Effector CD4-positive, alpha-beta T cell (primary cell): ENCODE measurements around the gene PNP.
"Not testable (repeated sequence)": the region's sequence is repeated elsewhere in the genome, so short reads cannot be mapped to it uniquely, and the experiment has no call there.

Experiments used
- DNase-seq: peaks from one replicate; pipeline ENCODE4 v3.0.0-alpha.2; 2020
- total RNA-seq: gene quantifications from one replicate; lab custom pipeline; 2026; lab: John Stamatoyannopoulos, UW

The PNP gene
- total RNA-seq = 262 reads per million, percentile 94 among the genes with 10 or more reads in this experiment

DNA sequence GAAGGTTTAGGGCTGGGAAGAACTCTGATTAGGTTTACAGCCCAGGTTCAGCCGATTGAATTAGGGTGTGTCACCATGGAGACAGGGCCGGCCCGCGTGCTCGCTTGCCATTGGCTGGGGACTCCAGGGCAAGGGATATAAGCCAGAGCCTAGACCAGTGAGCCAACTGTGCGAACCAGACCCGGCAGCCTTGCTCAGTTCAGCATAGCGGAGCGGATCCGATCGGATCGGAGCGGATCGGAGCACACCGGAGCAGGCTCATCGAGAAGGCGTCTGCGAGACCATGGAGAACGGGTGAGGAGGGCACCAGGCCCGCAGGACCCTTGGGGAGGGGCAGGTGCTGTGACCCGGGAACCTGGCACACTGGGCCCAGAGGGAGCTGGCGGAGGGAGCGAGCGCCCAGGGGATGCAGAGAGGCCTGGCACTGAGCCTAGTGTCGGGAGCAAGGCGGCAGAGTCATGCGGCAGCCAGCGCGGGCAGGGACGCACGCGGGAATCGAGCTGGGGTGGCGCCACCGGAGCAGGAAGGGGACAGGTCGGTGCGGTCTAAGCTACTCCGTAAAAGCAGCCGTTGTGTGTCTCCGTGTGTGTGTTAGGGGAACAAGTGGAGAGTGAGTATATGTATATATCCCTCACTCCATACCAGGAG lies at the start of gene PNP:
TSS of gene PNP (plus strand) at position 165 of the 648 bp plus-strand sequence. CDS start at position 284, 119 bp downstream.
- DNase-seq = peak; percentile 85

DNA sequence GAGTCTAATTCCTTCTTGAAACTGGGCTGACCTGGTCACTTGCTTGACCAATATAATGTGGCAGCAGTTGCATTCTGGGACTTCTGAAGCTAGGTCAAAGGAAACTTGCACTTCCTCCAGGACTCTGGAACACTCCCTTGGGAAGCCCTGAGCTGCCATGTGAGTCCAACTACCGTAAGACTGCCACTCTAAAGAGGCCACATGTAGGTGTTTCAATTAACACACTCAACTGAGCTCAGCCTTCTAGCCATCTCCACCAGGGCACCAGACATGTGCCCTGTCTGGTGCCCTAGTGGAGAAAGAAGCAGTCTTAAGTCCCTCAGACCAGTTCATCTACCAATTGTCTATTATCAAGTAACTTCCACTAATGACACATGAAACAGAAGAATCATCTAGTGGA lies 49.8 kb upstream of the PNP start:
- DNase-seq = no peak

DNA sequence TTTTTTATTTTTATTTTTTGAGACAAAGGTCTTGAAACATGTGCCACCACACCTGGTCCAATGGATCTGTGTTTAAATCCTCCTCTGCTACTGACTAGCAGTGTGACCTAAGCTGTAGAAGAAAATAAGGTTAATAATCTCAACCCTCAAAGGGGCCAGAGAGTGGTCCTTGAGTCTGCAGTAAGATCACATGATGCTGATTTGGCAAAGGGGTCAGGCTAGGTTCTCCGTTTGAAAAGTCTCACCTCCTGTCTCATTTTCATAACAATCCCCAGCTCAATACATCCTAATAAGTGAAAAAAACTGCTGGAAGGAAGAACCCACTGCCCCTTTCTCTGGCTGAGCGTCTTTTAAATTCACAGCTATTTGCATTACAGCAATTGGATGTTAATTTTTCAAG lies 47.9 kb upstream of the PNP start:
- no peak for DNase-seq

DNA sequence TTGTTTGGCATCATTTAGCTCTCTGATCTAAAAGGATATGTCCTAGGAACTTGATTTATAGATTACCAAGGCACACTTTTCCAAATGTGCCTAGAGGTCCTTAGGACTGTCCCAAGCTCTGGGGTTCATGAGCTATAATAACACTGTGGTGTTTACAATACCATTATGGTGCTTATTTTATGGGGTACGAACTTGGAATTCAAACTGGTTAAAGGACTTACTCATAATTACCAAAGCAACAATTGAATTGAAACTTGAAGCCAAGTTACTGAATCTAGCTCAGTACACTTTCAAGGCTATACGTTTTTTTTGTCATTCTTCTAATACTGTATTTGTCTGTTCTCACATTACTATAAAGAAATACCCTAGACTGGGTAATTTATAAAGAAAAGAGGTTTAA lies 46.3 kb upstream of the PNP start:
- DNase-seq = no peak

DNA sequence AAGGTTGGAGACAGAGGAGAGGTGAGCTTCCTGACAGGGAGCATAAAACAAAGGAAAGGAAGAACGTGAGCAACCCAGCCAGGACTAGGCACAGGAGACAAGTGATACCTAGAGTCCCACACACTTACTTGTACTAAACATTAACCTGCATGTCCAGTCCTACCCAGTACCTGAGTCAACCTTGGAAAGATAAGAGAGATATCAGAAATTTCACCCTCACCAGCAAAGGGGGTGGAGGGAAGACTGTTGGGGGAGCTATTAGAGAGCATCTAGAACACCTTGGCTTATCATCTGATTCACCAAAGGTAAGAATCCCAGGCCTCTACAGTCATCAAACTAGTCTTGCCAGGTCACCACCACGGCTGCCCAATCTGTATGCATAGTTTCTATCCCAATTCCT lies 44.4 kb upstream of the PNP start:
- no peak for DNase-seq

DNA sequence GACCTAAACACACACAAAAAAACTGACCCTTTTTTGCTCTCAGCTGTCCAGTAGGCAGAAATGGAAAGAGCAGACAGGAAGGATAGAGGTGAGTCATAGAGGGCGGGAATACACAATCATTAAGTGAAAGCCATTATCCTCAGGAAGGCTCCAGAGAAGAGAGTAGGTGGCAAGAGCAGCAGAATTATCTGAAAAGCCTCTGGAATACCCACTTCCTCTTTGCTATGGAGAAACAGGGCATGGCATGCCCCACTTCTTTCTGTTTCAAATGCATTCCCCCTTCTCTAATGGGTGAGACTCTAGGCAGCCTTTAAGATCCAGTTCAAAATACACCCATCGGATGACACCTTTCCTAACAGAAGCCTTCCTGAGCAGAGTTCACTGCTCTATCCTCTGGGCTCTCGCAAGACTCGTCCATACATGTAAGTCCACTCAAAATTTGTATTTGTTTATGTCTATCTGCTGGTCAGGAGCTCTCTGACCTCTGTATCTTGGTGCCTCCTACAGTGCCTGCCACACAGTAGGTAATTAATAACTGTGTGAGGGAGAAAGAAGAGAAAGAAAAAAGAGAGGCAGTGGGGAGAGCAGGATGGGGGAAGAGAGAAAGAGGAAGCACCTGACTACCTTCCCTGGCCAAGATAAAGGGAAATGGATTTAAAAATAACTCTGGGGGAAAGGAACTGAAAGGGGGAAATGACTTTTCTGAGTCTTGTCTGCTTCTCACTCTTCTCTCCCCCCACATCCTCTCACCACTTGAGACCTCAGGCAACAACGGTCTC lies 41.8 kb upstream of the PNP start:
- DNase-seq = no peak

DNA sequence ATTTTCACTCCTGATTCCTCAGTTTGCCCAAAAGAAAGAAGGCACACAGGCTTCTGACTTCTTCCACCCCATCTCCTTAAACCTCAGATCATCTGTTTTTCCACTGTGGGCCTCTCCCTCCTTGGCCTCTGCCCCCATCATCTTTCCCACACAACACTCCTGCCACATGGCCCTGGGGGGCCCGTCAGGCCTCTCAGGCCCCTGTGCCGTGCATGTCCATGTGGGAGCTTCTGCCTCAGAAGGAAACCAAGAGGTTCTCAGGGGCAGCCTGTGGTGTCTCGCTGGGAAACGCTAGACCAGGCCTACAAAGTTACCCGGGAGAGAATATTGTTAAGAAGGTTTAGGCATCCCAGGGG lies 41.2 kb upstream of the PNP start:
- DNase-seq = no peak

DNA sequence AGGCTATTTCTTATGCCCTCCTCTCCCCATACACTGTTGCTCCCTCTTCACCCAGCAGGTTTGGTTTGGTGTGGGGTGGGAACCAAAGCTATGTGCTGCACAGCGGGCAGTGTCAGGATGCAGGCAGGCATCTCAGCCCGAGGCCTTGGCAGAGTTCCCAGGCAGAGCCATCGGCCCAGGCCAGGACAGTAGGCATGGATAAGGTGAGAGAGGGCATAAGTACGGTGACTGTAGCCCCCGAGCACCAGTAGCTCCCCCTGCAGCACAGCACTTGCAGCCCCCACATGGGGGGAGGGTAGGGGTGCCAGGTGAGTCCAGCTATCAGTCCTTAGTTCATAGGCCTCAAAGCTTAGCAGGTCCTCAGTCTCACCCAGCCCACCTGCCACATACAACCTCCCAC lies 40.4 kb upstream of the PNP start:
- no peak for DNase-seq

DNA sequence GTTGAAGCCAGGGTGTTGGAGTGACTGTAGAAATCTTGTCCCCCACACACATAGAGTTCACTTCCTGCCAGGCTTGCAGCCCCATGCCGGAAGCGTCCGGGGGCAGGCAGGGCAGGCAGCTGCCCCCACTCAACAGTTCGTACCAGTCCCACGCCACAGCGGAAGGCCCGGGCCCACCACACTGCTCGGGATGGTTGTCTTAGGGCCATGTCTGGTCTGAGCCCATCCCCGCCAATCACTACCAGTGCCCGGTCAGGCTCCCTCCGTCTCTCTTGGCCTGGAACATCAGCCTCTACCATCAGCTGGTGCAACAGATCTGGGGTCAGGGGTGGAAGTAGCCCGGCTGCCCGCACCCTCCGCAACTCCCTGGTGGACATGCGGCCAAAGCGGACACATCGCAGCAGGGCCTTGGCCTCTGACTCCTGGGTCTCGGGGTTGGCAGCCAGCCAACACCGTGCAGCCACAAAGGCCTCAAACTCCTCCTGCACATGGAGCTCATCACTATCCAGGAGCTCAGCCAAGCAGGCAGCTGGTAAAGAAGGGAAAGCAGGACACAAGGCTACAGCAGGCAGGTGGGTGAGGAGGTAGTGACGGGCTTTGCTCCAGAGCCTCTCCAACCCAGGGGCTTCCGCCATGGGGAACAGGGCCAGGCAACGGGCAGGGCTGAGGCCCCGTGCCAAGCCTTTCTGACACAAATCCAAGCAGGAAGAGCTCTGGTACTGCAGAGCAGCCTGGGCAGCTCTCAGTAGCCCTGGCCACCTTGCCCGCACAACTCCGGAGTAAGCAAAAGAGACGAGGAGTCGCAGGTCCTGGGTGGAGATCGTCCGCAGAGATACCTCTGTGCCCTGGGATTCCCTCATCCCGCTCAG lies 39.2 kb upstream of the PNP start:
- DNase-seq = no peak

DNA sequence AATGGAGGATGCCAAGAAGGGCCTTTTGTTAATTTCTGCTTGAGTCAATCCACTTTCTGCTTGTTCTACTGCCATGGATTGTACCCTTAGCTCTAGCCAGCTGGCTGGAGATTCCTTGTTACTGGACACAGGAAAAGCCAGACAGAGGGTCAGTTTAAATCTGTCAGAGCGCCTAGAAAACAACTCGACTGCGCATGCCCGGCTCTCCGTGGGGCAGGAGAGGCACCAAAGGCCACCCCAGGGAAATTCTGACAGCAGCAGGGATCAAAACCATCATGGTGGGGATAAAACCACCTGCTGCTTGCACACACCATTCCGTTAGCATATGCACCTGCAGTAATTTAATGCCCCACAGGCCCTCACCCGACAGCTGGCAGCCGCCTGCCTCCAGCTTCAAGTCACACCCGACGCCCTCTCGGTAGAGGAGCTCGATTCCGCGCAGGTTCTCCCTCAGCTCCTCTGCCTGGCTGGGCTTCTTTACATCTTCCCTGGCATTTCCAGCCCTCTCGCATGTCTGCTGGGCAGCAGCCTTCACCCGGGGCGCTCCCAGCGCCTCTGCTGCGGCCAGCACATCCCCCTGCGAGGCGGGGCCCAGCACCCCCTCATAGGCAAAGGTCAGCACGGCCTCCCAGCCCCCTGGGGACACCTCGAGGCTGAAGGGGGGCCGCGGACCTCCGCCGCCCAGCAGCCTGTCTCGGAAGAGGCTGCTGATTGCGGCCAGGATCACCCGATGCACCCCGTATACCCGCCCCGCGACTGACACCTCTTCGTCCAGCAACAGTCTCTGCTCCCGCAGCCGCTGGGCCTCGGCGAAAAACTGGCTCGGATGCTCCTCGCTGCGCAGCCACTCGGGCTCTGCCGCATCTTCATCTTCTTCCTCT lies 34.3 kb upstream of the PNP start:
- DNase-seq = no peak

DNA sequence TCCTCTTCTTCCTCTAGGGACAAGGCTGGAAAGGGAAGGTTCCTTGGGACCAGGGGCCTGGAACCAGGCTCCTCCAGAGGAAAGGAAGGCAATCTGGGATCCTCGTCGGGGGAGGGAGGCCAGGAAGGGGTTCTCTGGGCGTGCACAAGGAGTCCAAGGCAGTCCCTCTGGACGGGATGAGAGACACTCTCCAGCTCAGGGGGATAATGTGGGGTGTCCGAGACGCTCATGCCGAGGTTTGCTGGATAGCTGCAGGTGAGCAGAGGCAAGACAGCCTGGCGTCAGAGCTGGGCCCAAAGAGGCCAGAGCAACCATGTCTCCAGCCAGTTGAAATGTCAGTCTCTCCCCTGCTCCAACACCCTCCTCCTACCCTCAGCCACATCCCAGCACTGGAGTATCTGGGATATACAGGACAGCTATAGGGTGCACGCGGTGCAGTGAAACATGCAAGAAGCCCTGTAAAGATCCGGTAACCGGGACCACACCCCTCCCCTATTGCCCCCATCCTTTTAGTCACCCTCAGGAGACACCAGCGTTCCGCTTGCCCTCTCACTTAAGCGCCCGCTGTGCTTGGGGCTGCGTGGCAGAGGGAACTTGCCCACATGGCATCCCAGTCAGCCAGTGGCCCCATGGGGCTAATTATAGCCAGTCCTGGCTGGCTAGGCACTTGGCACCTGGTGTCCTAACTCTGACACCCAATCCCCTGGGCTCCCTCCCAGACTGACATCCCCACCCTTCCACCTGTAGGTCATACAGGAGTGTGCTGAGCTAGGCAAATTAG lies 33.4 kb upstream of the PNP start, which contains the start of gene KLHL33:
TSS of gene KLHL33 (minus strand) at position 585 of the 781 bp plus-strand sequence. CDS start at position 230, 355 bp downstream.
- no peak for DNase-seq

DNA sequence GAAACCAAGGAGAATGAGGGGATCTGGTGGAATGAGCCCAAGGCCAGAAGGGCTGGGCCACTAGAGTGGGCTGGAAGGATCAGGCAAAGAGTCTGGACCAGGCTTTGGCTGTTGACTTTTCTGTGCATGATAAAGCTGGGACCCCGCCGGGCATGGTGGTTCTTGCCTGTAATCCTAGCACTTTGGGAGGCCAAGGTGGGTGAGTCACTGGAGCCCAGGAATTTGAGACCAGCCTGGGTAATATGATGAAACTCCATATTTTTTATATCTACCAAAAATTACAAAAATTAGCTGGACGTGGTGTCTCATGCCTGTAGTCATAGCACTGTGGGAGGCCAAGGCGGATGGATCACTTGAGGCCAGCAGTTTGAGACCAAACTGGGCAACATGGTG lies 32.8 kb upstream of the PNP start:
- no peak for DNase-seq

DNA sequence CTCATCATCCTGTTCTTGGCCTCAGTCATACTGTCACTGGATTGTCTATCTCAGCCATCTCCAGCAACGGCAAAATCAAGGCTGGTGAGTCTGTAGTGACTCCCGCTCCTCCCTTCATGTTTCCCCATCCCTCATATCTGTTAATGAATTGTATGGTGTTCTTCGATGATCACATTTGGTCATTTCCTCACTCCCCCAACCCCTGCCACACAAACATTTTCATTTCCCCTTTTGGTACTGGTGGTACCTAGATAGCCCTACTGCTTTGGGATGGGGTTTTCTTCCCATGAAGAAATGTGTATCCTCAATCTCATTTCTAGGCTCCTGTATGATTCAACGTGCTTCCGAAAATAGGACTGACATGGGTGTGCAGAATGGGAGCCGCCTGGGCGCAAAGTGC lies 30.5 kb upstream of the PNP start:
- no peak for DNase-seq

DNA sequence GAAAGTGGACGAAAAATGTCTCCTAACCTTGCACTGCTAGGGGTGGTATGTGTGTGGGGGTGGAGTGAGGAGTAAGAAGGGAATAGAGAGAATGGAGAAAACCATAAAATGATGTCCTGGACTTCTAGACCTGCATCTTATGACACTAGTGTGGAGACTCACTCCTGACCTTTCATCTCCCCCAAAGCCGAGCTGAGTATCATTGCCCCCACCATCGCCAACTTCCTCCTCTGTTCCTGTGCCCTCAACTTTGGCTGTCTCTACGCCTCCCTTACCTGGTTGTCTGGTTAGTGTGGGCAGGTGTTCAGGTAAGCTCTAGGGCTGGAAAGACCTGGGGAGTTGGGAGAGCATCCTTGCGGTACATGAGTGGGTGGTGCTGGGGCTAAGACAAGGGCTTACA lies 28.7 kb upstream of the PNP start:
- no peak for DNase-seq

DNA sequence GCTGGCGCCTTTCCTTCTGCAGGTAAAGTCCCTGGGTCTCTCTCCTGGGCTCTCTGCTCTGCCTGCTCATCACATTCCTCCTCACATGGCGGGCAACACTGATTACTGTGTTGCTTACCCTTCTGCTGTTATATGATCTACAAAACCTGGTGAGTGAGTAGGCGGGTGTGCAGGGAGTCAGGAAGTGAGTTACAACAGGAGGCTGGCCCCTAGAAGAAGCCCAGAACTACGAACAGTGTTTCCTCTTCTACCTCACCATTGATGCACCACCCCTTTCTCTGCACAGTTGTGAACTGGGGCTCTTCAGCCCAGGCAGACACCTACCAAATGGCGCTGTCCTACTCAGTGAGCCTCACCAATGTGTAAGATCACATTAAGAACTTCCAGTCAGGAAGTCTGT lies 28.3 kb upstream of the PNP start:
- DNase-seq = no peak

DNA sequence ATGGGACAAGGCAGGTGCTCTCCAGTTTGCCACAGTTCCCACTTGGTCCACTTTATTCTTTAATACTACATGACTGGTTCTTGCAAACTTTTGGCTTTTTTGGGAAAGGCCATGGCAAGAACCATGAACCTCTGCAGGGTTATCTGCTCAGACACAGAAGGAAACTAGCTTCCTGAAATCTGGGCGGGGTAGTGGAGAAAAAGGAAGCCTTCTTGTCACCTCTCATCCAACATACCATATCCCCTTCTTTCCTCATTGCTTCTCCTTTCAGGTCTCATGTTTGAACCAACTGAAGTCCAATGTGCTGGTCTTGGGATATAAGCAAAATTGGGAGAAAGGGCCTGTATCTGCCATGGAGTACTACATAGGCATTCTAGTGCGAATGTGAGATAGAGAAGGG lies 27.7 kb upstream of the PNP start:
- no peak for DNase-seq

DNA sequence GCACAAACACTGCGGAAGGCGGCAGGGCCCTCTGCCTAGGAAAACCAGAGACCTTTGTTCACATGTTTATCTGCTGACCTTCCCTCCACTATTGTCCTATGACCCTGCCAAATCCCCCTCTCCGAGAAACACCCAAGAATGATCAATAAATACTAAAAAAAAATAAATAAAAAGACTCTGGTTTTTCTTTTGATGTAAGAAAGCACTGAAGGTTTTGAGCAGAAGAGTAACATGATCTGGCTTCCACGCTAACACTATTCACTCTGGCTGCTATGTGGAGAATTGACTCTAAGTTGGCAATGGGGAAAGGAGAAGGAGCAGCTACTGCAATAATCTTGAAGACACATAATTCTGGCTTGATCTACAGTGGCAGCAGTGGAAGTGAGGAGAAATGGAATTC lies 25.6 kb upstream of the PNP start:
- not testable (repeated sequence) for DNase-seq

DNA sequence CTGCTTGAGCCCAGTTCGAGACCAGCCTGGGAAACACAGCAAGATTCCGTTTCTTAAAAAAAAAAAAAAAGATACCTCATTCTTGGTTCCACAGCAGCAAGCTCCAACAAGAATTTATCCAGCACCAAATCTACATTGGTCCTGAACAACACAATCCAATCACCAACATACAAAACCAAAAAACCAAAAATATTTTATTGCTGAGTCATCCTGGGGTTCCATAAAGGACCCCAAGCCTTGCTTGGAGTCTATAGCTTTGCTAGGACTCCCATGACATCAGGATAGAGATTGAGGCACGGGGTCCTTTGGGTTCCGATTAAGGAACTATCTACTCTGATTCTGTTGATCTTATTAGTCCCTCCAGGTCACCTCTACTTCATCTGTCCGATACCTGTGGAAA lies 22.3 kb upstream of the PNP start:
- DNase-seq = no peak

DNA sequence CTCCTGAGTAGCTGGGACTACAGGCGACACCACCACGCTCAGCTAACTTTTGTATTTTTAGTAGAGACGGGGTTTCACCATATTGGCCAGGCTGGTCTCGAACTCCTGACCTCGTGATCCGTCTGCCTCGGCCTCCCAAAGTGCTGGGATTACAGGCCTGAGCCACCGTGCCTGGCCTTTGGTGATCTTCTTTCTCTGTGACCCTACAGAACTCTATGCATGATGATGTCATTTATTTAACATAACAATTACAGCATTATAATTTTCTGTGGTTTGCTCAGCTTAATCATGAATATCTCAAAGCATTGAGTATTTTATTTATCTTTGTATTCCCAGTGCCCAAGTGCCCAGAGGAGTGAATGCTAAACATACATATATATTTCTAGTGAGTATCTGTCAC lies 16.4 kb upstream of the PNP start:
- not testable (repeated sequence) for DNase-seq

DNA sequence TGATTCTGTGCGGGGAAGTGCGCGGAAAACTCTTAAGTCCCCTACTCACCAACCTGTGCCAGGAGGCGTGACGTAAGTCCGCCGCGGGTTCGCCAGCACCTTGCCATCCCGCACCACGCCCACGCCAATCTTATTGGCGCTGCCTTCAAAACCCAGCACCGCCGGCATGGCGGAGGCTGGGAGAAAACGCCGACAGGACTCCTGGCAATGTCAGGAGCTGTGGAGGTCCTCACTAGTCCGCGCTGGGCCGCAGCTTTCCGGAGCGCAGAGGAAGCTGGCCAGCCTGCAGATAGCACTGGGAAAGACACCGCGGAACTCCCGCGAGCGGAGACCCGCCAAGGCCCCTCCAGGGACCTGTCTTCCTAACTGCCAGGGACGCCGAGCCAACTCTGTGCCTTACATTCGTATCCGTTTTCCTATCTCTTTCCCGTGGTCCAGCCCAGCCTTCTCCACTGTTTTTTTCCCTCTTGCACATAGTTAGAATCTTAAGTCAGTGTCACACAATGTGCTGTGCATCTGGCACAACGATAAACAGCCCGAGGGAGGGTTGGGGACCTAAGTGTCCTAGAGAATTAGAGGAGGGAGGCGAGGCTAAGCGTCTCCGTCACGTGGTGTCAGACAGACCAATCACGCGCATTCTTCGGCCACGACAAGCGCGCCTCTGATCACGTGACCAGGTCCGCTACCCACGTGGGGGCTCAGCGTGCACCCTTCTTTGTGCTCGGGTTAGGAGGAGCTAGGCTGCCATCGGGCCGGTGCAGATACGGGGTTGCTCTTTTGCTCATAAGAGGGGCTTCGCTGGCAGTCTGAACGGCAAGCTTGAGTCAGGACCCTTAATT lies 14.5 kb upstream of the PNP start, which contains the start of the genes APEX1 and OSGEP:
TSS of gene APEX1 (plus strand) at position 711 of the 839 bp plus-strand sequence. CDS start 420 bp downstream, outside the sequence.
TSS of gene OSGEP (minus strand) at position 297 of the 839 bp plus-strand sequence. CDS start at position 168, 129 bp downstream.
- DNase-seq = peak; percentile 98
